GM12878 (cell line): Measurements from ENCODE around the gene OPRD1. TPM values are rescaled to one million over a fixed set of nuclear protein-coding genes. Genes with fewer than 3 reads are reported as not detected.

ENCODE experiments used
- HCFC1 ChIP-seq: fragments of 150-350 bp; IDR thresholded peaks from 2 replicates; pipeline ENCODE4 v1.6.1; 2014; ENCODE audit warnings: low read length
- POU2F2 ChIP-seq: IDR thresholded peaks from 3 replicates; pipeline ENCODE4 v1.6.1; 2011; ENCODE audit warnings: low read depth, mild to moderate bottlenecking, low read length, borderline replicate concordance
- RCOR1 ChIP-seq: conservative IDR thresholded peaks from 2 replicates; pipeline ENCODE4 v1.6.1; 2012; ENCODE audit warnings: low read depth, low read length, improper control_type of control experiment
- TCF3 ChIP-seq: IDR thresholded peaks from 2 replicates; pipeline ENCODE4 v1.6.1; 2012; ENCODE audit warnings: low read depth, mild to moderate bottlenecking, low read length, borderline replicate concordance; ENCODE audit not compliant: insufficient read depth
- polyA plus RNA-seq, 11 experiments: library from polyadenylated mRNA; depleted of rRNA in 4 of 11; unstranded in 6 of 11; stranded (reverse) in 5 of 11; fragments of >200 nt; fragmentation: Nextera tagmentation in 4 of 11; fragmentation: Illumina TruSeq in 1 of 11; extraction: Ambion mirVana in 4 of 11; extraction: Trizol in 1 of 11; gene quantifications; 1 replicate in 1 of 11; 2 replicates in 10 of 11; pipeline versions ENCODE4 v1.2.1 to v1.2.3, GENCODE V29; 2011 to 2016; ENCODE audit warnings: inconsistent platforms in 2 of 11, missing spikeins in 2 of 11, low read depth in 1 of 11
- total RNA-seq, 4 experiments: library from RNA; depleted of rRNA in 3 of 4; stranded (reverse); fragments of >200 nt in 3 of 4; fragmentation: Illumina TruSeq in 1 of 4; extraction: Trizol in 1 of 4; gene quantifications; 2 replicates each; pipeline versions ENCODE4 v1.2.1 to v1.2.3, GENCODE V29; 2013 to 2021
- TF ChIP-seq, protein P1 (sequence below): fragments of 450-650 bp; IDR thresholded peaks from 2 replicates; pipeline ENCODE4 v1.6.1; 2017; ENCODE audit warnings: mild to moderate bottlenecking, moderate library complexity
- TF ChIP-seq, protein P2 (sequence below): fragments of 450-650 bp; formaldehyde crosslinking; IDR thresholded peaks from 2 replicates; pipeline ENCODE4 v1.5.0; 2022; ENCODE audit warnings: mild to moderate bottlenecking, missing genetic modification characterization

The OPRD1 gene
- total and polyA plus RNA-seq, 10 of the 15 experiments (the other 5 are each of a cell fraction or from before 2014, with no cell fraction given) = 0.02 TPM; not detected in 8

DNA sequence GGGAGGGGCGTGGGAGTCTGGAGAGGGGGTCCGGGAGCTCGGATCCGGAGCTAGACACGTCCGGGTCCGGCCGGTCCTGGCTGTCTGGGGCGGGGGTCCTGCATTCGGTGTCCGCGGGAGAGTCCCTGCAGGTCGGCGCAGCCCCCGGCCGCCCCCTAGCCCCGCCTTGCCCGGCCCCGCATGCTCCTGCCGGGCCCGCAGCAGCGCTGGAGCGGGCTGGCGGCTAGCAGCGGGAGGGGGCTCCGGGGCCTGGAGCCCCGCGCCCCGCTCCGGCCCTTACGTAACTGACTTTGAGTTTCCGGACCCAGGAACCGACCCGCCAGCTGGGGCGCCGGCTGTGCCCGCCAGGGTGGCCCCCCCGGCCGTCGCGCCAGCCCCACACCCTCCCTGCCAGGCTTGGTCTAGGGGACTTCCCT lies 75.5 kb downstream of the OPRD1 start (continued):
- TF ChIP-seq, protein P1, sequence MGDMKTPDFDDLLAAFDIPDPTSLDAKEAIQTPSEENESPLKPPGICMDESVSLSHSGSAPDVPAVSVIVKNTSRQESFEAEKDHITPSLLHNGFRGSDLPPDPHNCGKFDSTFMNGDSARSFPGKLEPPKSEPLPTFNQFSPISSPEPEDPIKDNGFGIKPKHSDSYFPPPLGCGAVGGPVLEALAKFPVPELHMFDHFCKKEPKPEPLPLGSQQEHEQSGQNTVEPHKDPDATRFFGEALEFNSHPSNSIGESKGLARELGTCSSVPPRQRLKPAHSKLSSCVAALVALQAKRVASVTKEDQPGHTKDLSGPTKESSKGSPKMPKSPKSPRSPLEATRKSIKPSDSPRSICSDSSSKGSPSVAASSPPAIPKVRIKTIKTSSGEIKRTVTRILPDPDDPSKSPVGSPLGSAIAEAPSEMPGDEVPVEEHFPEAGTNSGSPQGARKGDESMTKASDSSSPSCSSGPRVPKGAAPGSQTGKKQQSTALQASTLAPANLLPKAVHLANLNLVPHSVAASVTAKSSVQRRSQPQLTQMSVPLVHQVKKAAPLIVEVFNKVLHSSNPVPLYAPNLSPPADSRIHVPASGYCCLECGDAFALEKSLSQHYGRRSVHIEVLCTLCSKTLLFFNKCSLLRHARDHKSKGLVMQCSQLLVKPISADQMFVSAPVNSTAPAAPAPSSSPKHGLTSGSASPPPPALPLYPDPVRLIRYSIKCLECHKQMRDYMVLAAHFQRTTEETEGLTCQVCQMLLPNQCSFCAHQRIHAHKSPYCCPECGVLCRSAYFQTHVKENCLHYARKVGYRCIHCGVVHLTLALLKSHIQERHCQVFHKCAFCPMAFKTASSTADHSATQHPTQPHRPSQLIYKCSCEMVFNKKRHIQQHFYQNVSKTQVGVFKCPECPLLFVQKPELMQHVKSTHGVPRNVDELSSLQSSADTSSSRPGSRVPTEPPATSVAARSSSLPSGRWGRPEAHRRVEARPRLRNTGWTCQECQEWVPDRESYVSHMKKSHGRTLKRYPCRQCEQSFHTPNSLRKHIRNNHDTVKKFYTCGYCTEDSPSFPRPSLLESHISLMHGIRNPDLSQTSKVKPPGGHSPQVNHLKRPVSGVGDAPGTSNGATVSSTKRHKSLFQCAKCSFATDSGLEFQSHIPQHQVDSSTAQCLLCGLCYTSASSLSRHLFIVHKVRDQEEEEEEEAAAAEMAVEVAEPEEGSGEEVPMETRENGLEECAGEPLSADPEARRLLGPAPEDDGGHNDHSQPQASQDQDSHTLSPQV = no peak
- TF ChIP-seq HCFC1 (no peak), RCOR1 (no peak), TCF3 (peak; percentile 58; the same call in 1 of the 2 replicates), POU2F2 (no peak)
- TF ChIP-seq, protein P2, sequence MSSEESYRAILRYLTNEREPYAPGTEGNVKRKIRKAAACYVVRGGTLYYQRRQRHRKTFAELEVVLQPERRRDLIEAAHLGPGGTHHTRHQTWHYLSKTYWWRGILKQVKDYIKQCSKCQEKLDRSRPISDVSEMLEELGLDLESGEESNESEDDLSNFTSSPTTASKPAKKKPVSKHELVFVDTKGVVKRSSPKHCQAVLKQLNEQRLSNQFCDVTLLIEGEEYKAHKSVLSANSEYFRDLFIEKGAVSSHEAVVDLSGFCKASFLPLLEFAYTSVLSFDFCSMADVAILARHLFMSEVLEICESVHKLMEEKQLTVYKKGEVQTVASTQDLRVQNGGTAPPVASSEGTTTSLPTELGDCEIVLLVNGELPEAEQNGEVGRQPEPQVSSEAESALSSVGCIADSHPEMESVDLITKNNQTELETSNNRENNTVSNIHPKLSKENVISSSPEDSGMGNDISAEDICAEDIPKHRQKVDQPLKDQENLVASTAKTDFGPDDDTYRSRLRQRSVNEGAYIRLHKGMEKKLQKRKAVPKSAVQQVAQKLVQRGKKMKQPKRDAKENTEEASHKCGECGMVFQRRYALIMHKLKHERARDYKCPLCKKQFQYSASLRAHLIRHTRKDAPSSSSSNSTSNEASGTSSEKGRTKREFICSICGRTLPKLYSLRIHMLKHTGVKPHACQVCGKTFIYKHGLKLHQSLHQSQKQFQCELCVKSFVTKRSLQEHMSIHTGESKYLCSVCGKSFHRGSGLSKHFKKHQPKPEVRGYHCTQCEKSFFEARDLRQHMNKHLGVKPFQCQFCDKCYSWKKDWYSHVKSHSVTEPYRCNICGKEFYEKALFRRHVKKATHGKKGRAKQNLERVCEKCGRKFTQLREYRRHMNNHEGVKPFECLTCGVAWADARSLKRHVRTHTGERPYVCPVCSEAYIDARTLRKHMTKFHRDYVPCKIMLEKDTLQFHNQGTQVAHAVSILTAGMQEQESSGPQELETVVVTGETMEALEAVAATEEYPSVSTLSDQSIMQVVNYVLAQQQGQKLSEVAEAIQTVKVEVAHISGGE = no peak
